Heart left ventricle (tissue), 16 donors: ENCODE results near the gene BOD1. TPM values are rescaled to one million over a fixed set of nuclear protein-coding genes. Genes with fewer than 3 reads are reported as not detected.

Experiments
- ATAC-seq, 4 donors: fragments of 200-7000 bp; cut with Tn5 transposase; one replicate each; pipeline ENCODE4 v1.9.1; 2020 to 2022; ENCODE audit warnings: moderate library complexity in 4 of 4, mild to moderate bottlenecking in 3 of 4, moderate number of reproducible peaks in 1 of 4
- DNase-seq, 5 donors: peaks; one replicate each; pipeline ENCODE4 v3.0.0-alpha.2; 2020
- H3K27ac ChIP-seq, 12 donors: fragments of 200-600 bp; sonication (generic) in 4 of 12; one replicate each; pipeline versions ENCODE4 v1.5.0 to v1.8.0; 2016 to 2022; ENCODE audit warnings: mild to moderate bottlenecking in 2 of 12
- H3K27me3 ChIP-seq, 9 donors: fragments of 200-600 bp; sonication (generic) in 2 of 9; one replicate each; pipeline versions ENCODE4 v1.5.1 to v1.8.0; 2016 to 2022; ENCODE audit warnings: mild to moderate bottlenecking in 3 of 9
- H3K36me3 ChIP-seq, 9 donors: fragments of 200-600 bp; sonication (generic) in 2 of 9; one replicate each; pipeline versions ENCODE4 v1.5.0 to v1.8.0; 2018 to 2022; ENCODE audit warnings: mild to moderate bottlenecking in 2 of 9
- H3K4me1 ChIP-seq, 12 donors: fragments of 200-600 bp; sonication (generic) in 4 of 12; one replicate each; pipeline versions ENCODE4 v1.5.0 to v1.8.0; 2016 to 2022; ENCODE audit warnings: mild to moderate bottlenecking in 3 of 12
- H3K4me3 ChIP-seq, 12 donors: fragments of 200-600 bp; sonication (generic) in 4 of 12; one replicate each; pipeline versions ENCODE4 v1.5.0 to v1.8.0; 2017 to 2022; ENCODE audit warnings: mild to moderate bottlenecking in 9 of 12, moderate library complexity in 4 of 12
- H3K9me3 ChIP-seq, 12 donors: fragments of 200-600 bp; sonication (generic) in 4 of 12; one replicate each; pipeline versions ENCODE4 v1.5.0 to v1.8.0; 2016 to 2022; ENCODE audit warnings: mild to moderate bottlenecking in 1 of 12
- POLR2A ChIP-seq, 2 donors: fragments of 450-650 bp; IDR thresholded peaks; one replicate each; pipeline ENCODE4 v1.6.1; 2017; ENCODE audit warnings: antibody characterized with exemption in 2 of 2, mild to moderate bottlenecking in 2 of 2, moderate library complexity in 2 of 2
- WGBS, 4 donors: extraction: QIAGEN DNeasy Blood & Tissue Kit in 2 of 4; methylation state at CpG; one replicate each; pipeline versions ENCODE4 v1.1.5 to v1.1.7; 2013 to 2018; 5-methylcytosine and 5-hydroxymethylcytosine counted together
- intact Hi-C, 10 donors: fragments of 100-400 bp; cut with DNase I; formaldehyde crosslinking; loops; one replicate each; pipeline versions ENCODE4 v1.11.1 to v1.14.2; 2022
- polyA plus RNA-seq, 2 donors: library from polyadenylated mRNA; stranded (reverse); fragments of 200-250 nt; gene quantifications; one replicate each; pipeline ENCODE4 v1.2.3, GENCODE V29; 2013
- total RNA-seq, 9 donors: library from RNA; depleted of rRNA in 2 of 9; stranded (reverse); fragments of >200 nt in 2 of 9; fragmentation: NEBNext Ultra II Directional in 3 of 9; extraction: Animal tissue kit (Norgen Biotek cat#: 25700) in 3 of 9; gene quantifications; one replicate each; pipeline versions ENCODE4 v1.1.0 to v1.2.4, GENCODE V29; 2016 to 2023
- TF ChIP-seq, protein P1 (sequence below), 12 donors: fragments of 200-600 bp; sonication (generic) in 4 of 12; IDR thresholded peaks; one replicate each; pipeline versions ENCODE4 v1.5.0 to v1.8.0; 2018 to 2022; ENCODE audit warnings: antibody characterized with exemption in 12 of 12, mild to moderate bottlenecking in 5 of 12
- donor health status: ischemic (EF 13 %, LVEDD 7.1; RV severe dilation, severe dysfunction).
- donor health status: healthy with polysubstance abuse.
- donor health status: DM: no; HTN: yes; CAD: no.
- donor health status: DM: no; HTN: no; CAD: no.
- donor health status: ischemic (EF 25% LVEDD 6.9; RV normal size, moderate dysfunction).
- donor health status: ischemic (EF 25% LVEDD 5.7; RV mildly dilated, moderate dysfunction).
- donor health status: healthy.
- donor health status: DM: yes; HTN: yes; CAD: no.
- donor health status: ischemic (EF 35%, LVEDD 5.7; RV mildly dilated, moderate dysfunction).
- donor health status: nonischemic (EF 11% LVEDD 7.7; RV severe dilation, severe dysfunction).
- donor health status: DM: yes; HTN: yes; CAD: no.
- donor health status: PGD.
- donor health status: ischemic (EF 29% LVEDD 5.4; RV normal size, mild dysfunction).
- donor health status: nonischemic (EF 23%, LVEDD 6.1; RV moderate dilation, normal function).

Gene BOD1
- total and polyA plus RNA-seq, 11 donors: 21.6 to 51.0 (median 38.3) TPM

GRCh38 chr5:173581408-173582215 lies 34.8 kb downstream of the BOD1 start:
- H3K4me3 ChIP-seq: no peak overlapping the region
- no peak overlapping the region for H3K27ac ChIP-seq
- no peaks in the 10 kb centered on the region for H3K36me3 ChIP-seq
- H3K9me3 ChIP-seq: peaks cover 0 to 15% (median 6%) of the 10 kb centered on the region in 12 donors
- ATAC-seq (peak in 3 of 4 donors; percentile 31 to 53 (median 36)), DNase-seq (peak in 1 of 5 donors; percentile 36)
- TF ChIP-seq, protein P1, sequence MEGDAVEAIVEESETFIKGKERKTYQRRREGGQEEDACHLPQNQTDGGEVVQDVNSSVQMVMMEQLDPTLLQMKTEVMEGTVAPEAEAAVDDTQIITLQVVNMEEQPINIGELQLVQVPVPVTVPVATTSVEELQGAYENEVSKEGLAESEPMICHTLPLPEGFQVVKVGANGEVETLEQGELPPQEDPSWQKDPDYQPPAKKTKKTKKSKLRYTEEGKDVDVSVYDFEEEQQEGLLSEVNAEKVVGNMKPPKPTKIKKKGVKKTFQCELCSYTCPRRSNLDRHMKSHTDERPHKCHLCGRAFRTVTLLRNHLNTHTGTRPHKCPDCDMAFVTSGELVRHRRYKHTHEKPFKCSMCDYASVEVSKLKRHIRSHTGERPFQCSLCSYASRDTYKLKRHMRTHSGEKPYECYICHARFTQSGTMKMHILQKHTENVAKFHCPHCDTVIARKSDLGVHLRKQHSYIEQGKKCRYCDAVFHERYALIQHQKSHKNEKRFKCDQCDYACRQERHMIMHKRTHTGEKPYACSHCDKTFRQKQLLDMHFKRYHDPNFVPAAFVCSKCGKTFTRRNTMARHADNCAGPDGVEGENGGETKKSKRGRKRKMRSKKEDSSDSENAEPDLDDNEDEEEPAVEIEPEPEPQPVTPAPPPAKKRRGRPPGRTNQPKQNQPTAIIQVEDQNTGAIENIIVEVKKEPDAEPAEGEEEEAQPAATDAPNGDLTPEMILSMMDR (IDR thresholded peaks at IDR 0.05): peak; percentile 44 to 75 (median 64)
- no peak for TF ChIP-seq POLR2A (IDR thresholded peaks at IDR 0.05)
- intact Hi-C loops: loop anchor here in 1 of 10 donors (10.0 kb wide), 1 partner anchor 137 kb away; no protein-coding TSS in a partner anchor
- H3K4me1 ChIP-seq: peaks cover 0 to 19% (median 0%) of the 10 kb centered on the region in 12 donors
- 61 to 65% (median 61%) methylated on average over 17 of the region's 17 CpGs for WGBS, 4 donors
- H3K27me3 ChIP-seq: no peaks in the 10 kb centered on the region

DNA sequence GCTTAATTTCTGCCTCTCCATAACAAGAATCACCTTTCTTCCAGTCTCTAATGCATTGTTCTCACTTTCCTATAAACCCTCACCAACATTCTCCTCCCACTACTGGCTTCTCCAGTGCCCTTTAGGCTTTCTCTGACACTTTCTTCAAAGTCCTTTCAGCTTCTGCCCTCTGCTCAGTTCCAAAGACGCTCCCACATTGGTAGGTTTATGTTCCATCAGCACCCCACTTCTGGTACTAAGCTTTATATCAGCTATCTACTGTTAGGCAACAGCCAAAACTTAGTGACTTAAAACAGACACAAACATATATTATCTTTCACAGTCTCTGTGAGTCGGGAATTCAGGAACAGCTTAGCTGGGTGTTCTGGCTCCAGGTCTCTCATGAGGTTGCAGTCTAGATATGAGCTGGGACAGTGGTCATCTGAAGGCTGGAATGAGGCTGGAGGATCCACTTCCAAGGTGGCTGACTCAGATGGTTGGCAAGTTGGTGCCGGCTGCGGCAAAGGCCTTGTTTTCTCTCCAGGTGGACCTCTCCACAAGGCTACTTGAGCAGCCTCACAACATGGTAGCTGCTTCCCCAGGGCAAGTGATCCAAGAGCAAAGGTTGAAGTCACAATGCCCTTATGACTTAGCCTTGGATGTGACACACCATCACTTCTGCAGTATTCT lies 37.4 kb downstream of the BOD1 start:
- DNase-seq: no peak
- intact Hi-C loops: loop anchor here in 4 of 10 donors (5.0 to 10.0 kb wide), 7 partner anchors 124 to 404 kb away; partner anchors contain the start of gene STC2 (in 1 of the 4)
- peaks cover 0 to 19% (median 0%) of the 10 kb centered on the region in 12 donors for H3K4me1 ChIP-seq
- no peaks in the 10 kb centered on the region for H3K27me3 ChIP-seq
- H3K4me3 ChIP-seq: no peak overlapping the region
- no peaks in the 10 kb centered on the region for H3K36me3 ChIP-seq
- ATAC-seq: no peak
- H3K27ac ChIP-seq: no peak overlapping the region
- WGBS, 4 donors: 82 to 95% (median 88%) methylated on average over 4 of the region's 4 CpGs
- TF ChIP-seq, protein P1 (IDR thresholded peaks at IDR 0.05): no peak
- TF ChIP-seq POLR2A (IDR thresholded peaks at IDR 0.05): no peak
- peaks cover 0 to 15% (median 6%) of the 10 kb centered on the region in 12 donors for H3K9me3 ChIP-seq

GRCh38 chr5:173577817-173578216 lies 38.6 kb downstream of the BOD1 start:
- TF ChIP-seq, protein P1 (IDR thresholded peaks at IDR 0.05): no peak
- TF ChIP-seq POLR2A (IDR thresholded peaks at IDR 0.05): no peak
- H3K9me3 ChIP-seq: peaks cover 0 to 15% (median 6%) of the 10 kb centered on the region in 12 donors
- H3K4me1 ChIP-seq: peaks cover 0 to 9% (median 4%) of the 10 kb centered on the region in 12 donors
- DNase-seq (no peak), ATAC-seq (no peak)
- no peak overlapping the region for H3K27ac ChIP-seq
- no peak overlapping the region for H3K4me3 ChIP-seq
- H3K36me3 ChIP-seq: no peaks in the 10 kb centered on the region
- peaks cover 0 to 2% (median 0%) of the 10 kb centered on the region in 9 donors for H3K27me3 ChIP-seq
- intact Hi-C loops: loop anchor here in 4 of 10 donors (5.0 to 10.0 kb wide), 7 partner anchors 123 to 403 kb away; partner anchors contain the start of gene STC2 (in 1 of the 4)
- 87 to 100% (median 92%) methylated on average over 2 to 5 of the region's 5 CpGs for WGBS, 4 donors

DNA sequence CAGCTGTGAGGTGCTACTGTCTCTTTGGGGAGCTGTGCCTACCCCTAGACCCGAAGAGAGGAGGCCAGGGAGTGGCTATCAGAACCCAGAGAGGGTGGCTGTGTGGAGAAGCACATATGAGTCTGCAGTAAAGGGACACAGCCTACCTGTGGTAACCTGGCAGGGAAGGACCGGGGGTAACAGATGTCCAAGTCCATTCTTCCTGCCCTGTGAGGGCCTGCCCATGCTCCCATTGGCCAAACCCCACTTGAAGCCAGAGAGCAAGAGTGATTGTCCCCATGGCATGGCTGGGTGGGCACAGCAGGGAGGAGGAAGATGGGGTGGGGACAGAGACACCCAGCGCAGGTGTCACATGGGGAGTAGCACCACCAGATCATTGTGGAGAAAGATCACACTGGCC lies 39.3 kb downstream of the BOD1 start:
- ATAC-seq: no peak

More for the DNA sequence above, 39.3 kb downstream of the BOD1 start:
- intact Hi-C loops: loop anchor here in 4 of 10 donors (5.0 to 10.0 kb wide), 7 partner anchors 122 to 402 kb away; partner anchors contain the start of gene STC2 (in 1 of the 4)
- Histone ChIP-seq H3K4me3 (no peak overlapping the region), H3K36me3 (no peaks in the 10 kb centered on the region), H3K4me1 (peaks cover 0 to 13% (median 5%) of the 10 kb centered on the region in 12 donors), H3K27ac (no peak overlapping the region), H3K9me3 (peaks cover 0 to 15% (median 6%) of the 10 kb centered on the region in 12 donors), H3K27me3 (peaks cover 0 to 5% (median 0%) of the 10 kb centered on the region in 9 donors)
- no peak for TF ChIP-seq POLR2A (IDR thresholded peaks at IDR 0.05)
- TF ChIP-seq, protein P1 (IDR thresholded peaks at IDR 0.05): no peak
- WGBS, 4 donors: 87 to 93% (median 90%) methylated on average over 3 of the region's 3 CpGs
- no peak for DNase-seq
